Glomerular visceral epithelial cell (primary cell): ENCODE data around the gene DSE.

ENCODE experiments used
- DNase-seq: peaks from one replicate; pipeline ENCODE4 v3.0.0-alpha.2; 2016; ENCODE audit errors: extremely low spot score

DSE gene

GRCh38 chr6:116476002-116476678, 105.4 kb downstream of the DSE start:
- peak; percentile 24 for DNase-seq

DNA sequence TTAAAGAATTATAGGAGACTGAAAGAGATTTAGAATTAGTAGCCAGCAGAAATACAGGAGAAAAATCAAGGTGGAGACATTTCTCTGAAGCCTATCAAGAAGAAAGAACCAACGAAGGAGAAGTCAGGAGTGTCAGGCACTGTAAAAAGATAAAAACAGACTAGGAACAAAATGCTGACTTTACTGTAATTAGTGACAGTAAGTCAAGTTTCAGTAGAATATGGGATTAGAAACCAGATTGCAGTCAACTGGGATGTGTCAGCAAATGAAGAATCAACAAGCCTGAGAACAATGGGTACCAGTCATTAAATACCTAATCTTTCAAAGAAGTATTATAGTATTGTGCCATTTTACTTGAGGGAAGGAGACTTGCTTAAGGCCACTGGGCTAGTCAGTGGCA, 112.0 kb downstream of the DSE start:
- DNase-seq, result no peak

DNA sequence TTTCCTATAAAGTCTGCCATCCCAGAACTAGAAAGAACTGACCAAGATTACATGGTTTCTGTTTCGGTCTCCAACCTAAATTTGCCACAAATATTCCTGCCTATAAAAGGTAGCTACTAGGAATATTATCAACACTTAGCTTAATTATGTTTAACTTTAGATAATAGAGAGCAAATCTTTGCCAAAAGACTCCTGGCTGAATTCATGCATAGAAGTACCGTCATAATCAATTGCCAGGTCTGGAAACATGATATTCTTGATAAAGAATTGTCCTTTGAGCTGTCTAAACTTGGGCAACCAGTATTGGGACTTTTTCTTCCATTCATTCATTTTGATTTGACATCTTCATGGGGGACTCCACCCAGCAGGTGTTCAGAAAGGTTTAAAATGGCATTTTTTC, 112.9 kb downstream of the DSE start:
- DNase-seq, result no peak

- no peak for DNase-seq
These were observed 114.9 kb downstream of the DSE start for GRCh38 chr6:116485559-116486184.

GRCh38 chr6:116491610-116492330, 121.0 kb downstream of the DSE start:
- DNase-seq, result no peak

DNA sequence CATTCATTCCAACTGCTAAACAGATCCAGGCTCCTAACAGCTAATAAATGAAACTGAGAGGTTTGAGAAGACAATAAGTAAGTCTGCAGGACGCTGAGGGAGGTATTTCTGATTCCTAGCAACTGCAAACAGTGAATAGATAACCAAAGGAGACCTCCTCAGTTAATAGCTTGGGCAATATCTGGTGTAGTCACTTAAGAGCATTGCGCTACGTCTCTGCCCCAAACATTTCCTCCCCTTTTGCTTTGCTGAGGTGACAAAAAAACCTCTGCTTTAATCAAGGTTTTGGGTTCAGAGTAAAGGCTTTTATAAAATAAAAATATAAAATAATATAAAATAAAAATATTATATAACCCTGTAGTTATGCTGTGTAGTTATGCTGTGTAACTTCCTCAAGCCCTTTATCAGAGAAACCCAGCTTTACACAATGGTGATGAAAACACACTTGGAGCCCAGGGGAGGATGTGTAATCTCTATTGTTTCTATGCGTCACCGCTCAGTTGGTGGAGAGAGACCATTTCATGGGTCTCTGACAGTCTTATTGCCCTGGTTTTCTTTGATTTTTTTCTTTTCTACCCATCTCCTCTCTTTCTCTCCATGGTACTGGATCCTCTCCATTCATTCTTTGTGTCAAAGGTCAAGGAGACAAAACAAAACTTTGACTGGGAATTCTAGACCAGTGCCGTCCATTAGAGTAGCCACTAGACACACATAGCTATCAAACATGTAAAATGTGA, 121.8 kb downstream of the DSE start:
- no peak for DNase-seq
